Panc1 (cell line): ENCODE measurements around the gene C5AR2. TPM values are rescaled to one million over a fixed set of nuclear protein-coding genes. Genes with fewer than 3 reads are reported as not detected.

Experiments used
- ATAC-seq: fragments of 200-7000 bp; cut with Tn5 transposase; 2 replicates; pipeline ENCODE4 v1.9.1; 2020; ENCODE audit warnings: mild to moderate bottlenecking, moderate library complexity
- BruUV-seq: library from RNA; stranded (reverse); fragments of 400-500 nt; replicated peaks from 2 replicates; lab custom pipeline; 2021; lab: Mats Ljungman, UMichigan
- CTCF ChIA-PET: fragments of 300-600 bp; sonication (Branson Sonifier 250); formaldehyde crosslinking; loops from one replicate; lab custom pipeline; 2022; ENCODE audit warnings: antibody characterized with exemption; lab: Charles Lee
- POLR2A ChIA-PET: fragments of 300-600 bp; sonication (Branson Sonifier 250); formaldehyde crosslinking; loops from one replicate; lab custom pipeline; 2022; ENCODE audit warnings: antibody characterized with exemption; lab: Charles Lee
- DNase-seq: peaks from one replicate; pipeline ENCODE4 v3.0.0-alpha.2; 2010; ENCODE audit warnings: low read depth, low spot score
- H3K27ac ChIP-seq: 2 replicates; pipeline ENCODE4 v1.5.1; 2011; ENCODE audit warnings: mild to moderate bottlenecking, low read length, inconsistent platforms
- H3K27me3 ChIP-seq: fragments of 200-500 bp; sonication (Bioruptor generic); 2 replicates; pipeline ENCODE4 v1.6.0; 2014; ENCODE audit warnings: low read length, inconsistent platforms; ENCODE audit not compliant: control insufficient read depth, insufficient read depth
- H3K36me3 ChIP-seq: fragments of 200-500 bp; sonication (Bioruptor generic); 2 replicates; pipeline ENCODE4 v1.5.1; 2014; ENCODE audit warnings: inconsistent platforms, mild to moderate bottlenecking, low read length, moderate library complexity; ENCODE audit not compliant: control insufficient read depth, insufficient read depth
- H3K4me1 ChIP-seq: 2 replicates; pipeline ENCODE4 v1.5.1; 2011; ENCODE audit warnings: inconsistent platforms, mild to moderate bottlenecking, low read length, moderate library complexity; ENCODE audit not compliant: control insufficient read depth, insufficient read depth
- H3K4me3 ChIP-seq, 2 experiments: 2 replicates each; pipeline ENCODE4 v1.5.1; 2011 to 2012; ENCODE audit warnings: low read depth in 2 of 2, low read length in 2 of 2, mild to moderate bottlenecking in 2 of 2, inconsistent platforms in 1 of 2, moderate library complexity in 1 of 2
- H3K9me3 ChIP-seq: fragments of 200-500 bp; sonication (Bioruptor generic); 2 replicates; pipeline ENCODE4 v1.5.1; 2014; ENCODE audit warnings: low read depth, mild to moderate bottlenecking, inconsistent platforms, low read length, moderate library complexity; ENCODE audit not compliant: control insufficient read depth, insufficient read depth
- POLR2AphosphoS5 ChIP-seq: IDR thresholded peaks from 2 replicates; pipeline ENCODE4 v1.6.1; 2012; ENCODE audit warnings: mild to moderate bottlenecking, low read depth, low read length, moderate library complexity
- SIN3A ChIP-seq: IDR thresholded peaks from 2 replicates; pipeline ENCODE4 v1.6.1; 2012; ENCODE audit warnings: low read depth, mild to moderate bottlenecking, low read length, moderate library complexity, borderline replicate concordance; ENCODE audit not compliant: insufficient read depth
- TCF7L2 ChIP-seq: IDR thresholded peaks from 2 replicates; pipeline ENCODE4 v1.6.1; 2011; ENCODE audit warnings: mild to moderate bottlenecking, low read depth, low read length, inconsistent platforms
- in situ Hi-C: cut with HindIII; loops from 2 replicates; pipeline ENCODE4 v1.10.0; 2016; ENCODE audit warnings: low sequenced_read_pairs, low pct_unique_long_range_greater_than_20kb
- intact Hi-C: fragments of 100-400 bp; cut with micrococcal nuclease; formaldehyde crosslinking; loops from one replicate; pipeline ENCODE4 v1.10.0; 2022; ENCODE audit not compliant: unreplicated experiment
- total RNA-seq: library from RNA; stranded (reverse); gene quantifications from one replicate; pipeline ENCODE4 v1.2.1, GENCODE V29; 2021; ENCODE audit not compliant: unreplicated experiment
- TF ChIP-seq, protein P1 (sequence below): fragments of 450-650 bp; IDR thresholded peaks from 2 replicates; pipeline ENCODE4 v1.5.1; 2017; ENCODE audit warnings: mild to moderate bottlenecking
- TF ChIP-seq, protein P2 (sequence below), 2 experiments: IDR thresholded peaks; 2 replicates each; pipeline ENCODE4 v1.6.1; 2011 to 2012; ENCODE audit warnings: low read depth in 2 of 2, control low read depth in 1 of 2, low read length in 1 of 2, mild to moderate bottlenecking in 1 of 2, moderate library complexity in 1 of 2; ENCODE audit not compliant: insufficient read depth in 1 of 2

The C5AR2 gene
- total RNA-seq, 1 experiment from 2014 or later, result 0.03 TPM

DNA sequence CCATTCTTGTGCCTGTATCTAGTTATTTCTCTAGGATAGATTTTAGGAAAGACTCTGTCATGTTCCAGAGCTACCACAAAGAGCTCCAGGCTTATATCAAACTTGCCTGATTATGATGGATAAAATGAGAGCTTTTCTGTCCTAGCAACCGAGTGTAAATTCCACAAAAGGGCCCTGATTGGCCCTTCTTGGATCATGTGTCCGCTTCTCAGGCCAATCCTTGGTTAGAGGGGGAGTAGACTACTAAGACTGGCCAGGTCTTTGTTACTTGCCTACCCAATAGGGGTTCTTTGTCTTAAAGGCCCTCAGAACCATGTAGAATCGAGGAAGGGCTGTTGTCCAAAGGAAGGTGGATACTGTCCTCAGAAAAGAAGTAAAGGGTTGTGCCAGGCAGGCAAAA, 19.6 kb downstream of the C5AR2 start:
- ChIA-PET POLR2A (interaction anchor here (0.6 kb wide), 1 partner anchor 304 kb away, joined by 4 read pairs; no protein-coding TSS in a partner anchor), CTCF (interaction anchor here (0.6 kb wide), 1 partner anchor 56 kb away, joined by 3 read pairs; no protein-coding TSS in a partner anchor)
- Histone ChIP-seq H3K4me3 (no peak overlapping the region), H3K27ac (0 out of 2 replicates have a peak overlapping the region, but pooled peaks have one; percentile 12), H3K4me1 (no peaks in the 10 kb centered on the region; the same call in 1 of the 2 replicates), H3K36me3 (peaks cover 8% of the 10 kb centered on the region), H3K27me3 (no peaks in the 10 kb centered on the region), H3K9me3 (no peaks in the 10 kb centered on the region)
- ATAC-seq (no peak), DNase-seq (no peak)
- in situ Hi-C loops, result no loop called here
- no peak for TF ChIP-seq SIN3A
- TF ChIP-seq POLR2AphosphoS5, result no peak
- TF ChIP-seq, protein P1, sequence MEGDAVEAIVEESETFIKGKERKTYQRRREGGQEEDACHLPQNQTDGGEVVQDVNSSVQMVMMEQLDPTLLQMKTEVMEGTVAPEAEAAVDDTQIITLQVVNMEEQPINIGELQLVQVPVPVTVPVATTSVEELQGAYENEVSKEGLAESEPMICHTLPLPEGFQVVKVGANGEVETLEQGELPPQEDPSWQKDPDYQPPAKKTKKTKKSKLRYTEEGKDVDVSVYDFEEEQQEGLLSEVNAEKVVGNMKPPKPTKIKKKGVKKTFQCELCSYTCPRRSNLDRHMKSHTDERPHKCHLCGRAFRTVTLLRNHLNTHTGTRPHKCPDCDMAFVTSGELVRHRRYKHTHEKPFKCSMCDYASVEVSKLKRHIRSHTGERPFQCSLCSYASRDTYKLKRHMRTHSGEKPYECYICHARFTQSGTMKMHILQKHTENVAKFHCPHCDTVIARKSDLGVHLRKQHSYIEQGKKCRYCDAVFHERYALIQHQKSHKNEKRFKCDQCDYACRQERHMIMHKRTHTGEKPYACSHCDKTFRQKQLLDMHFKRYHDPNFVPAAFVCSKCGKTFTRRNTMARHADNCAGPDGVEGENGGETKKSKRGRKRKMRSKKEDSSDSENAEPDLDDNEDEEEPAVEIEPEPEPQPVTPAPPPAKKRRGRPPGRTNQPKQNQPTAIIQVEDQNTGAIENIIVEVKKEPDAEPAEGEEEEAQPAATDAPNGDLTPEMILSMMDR, result no peak
- TF ChIP-seq TCF7L2, result no peak
- TF ChIP-seq, protein P2, sequence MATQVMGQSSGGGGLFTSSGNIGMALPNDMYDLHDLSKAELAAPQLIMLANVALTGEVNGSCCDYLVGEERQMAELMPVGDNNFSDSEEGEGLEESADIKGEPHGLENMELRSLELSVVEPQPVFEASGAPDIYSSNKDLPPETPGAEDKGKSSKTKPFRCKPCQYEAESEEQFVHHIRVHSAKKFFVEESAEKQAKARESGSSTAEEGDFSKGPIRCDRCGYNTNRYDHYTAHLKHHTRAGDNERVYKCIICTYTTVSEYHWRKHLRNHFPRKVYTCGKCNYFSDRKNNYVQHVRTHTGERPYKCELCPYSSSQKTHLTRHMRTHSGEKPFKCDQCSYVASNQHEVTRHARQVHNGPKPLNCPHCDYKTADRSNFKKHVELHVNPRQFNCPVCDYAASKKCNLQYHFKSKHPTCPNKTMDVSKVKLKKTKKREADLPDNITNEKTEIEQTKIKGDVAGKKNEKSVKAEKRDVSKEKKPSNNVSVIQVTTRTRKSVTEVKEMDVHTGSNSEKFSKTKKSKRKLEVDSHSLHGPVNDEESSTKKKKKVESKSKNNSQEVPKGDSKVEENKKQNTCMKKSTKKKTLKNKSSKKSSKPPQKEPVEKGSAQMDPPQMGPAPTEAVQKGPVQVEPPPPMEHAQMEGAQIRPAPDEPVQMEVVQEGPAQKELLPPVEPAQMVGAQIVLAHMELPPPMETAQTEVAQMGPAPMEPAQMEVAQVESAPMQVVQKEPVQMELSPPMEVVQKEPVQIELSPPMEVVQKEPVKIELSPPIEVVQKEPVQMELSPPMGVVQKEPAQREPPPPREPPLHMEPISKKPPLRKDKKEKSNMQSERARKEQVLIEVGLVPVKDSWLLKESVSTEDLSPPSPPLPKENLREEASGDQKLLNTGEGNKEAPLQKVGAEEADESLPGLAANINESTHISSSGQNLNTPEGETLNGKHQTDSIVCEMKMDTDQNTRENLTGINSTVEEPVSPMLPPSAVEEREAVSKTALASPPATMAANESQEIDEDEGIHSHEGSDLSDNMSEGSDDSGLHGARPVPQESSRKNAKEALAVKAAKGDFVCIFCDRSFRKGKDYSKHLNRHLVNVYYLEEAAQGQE (IDR thresholded peaks at IDR 0.05; ENCODE audit: insufficient read depth in 1 of 2, low read depth in 2 of 2, low read length in 1 of 2), result no peak
- no TSS peak for BruUV-seq
- intact Hi-C loops, result no loop called here

DNA sequence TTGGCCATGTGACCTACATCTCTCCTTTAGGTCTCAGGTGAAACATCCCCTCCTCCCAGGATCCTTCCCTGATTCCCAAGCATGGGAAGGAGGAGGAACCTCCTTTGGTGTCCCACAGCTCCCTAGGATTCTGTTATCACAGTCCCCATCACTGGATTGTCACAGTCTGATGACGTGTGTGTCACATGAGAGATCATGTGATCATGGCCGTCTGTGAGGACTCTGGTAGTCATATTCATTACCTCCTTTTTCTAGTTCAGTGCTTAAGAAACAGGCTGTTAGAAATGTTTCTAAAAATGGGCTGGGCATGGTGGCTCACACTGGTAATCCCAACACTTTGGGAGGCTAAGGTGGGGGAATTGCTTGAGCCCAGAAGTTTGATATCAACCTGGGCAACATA, 20.1 kb downstream of the C5AR2 start:
- in situ Hi-C loops (no loop called here), intact Hi-C loops (no loop called here)
- DNase-seq (no peak), ATAC-seq (no peak)
- CTCF ChIA-PET, result no interaction called here
- H3K27me3 ChIP-seq, result no peaks in the 10 kb centered on the region
- H3K27ac ChIP-seq, result no peak overlapping the region
- no peaks in the 10 kb centered on the region for H3K9me3 ChIP-seq
- no peaks in the 10 kb centered on the region; the same call in 1 of the 2 replicates for H3K4me1 ChIP-seq
- no peak for TF ChIP-seq POLR2AphosphoS5
- TF ChIP-seq, protein P1, result no peak
- TF ChIP-seq, protein P2 (IDR thresholded peaks at IDR 0.05; ENCODE audit: insufficient read depth in 1 of 2, low read depth in 2 of 2, low read length in 1 of 2), result no peak
- no peak for TF ChIP-seq SIN3A
- TF ChIP-seq TCF7L2, result no peak
- peaks cover 8% of the 10 kb centered on the region for H3K36me3 ChIP-seq
- POLR2A ChIA-PET, result interaction anchor here (0.6 kb wide), 1 partner anchor 304 kb away, joined by 4 read pairs; no protein-coding TSS in a partner anchor
- H3K4me3 ChIP-seq, result no peak overlapping the region
- BruUV-seq, result no TSS peak
